Fibroblast of skin of right quadriceps (primary cell): ENCODE measurements around the gene VEZT.
A peak's percentile ranks its signal among the peaks of the same experiment; 100 is the strongest.
"Not testable (repeated sequence)": the region's sequence is repeated elsewhere in the genome, so short reads cannot be mapped to it uniquely, and the experiment has no call there.

ENCODE experiments used
- DNase-seq: peaks from one replicate; pipeline ENCODE4 v3.0.0-alpha.2; 2013

The VEZT gene, protein sequence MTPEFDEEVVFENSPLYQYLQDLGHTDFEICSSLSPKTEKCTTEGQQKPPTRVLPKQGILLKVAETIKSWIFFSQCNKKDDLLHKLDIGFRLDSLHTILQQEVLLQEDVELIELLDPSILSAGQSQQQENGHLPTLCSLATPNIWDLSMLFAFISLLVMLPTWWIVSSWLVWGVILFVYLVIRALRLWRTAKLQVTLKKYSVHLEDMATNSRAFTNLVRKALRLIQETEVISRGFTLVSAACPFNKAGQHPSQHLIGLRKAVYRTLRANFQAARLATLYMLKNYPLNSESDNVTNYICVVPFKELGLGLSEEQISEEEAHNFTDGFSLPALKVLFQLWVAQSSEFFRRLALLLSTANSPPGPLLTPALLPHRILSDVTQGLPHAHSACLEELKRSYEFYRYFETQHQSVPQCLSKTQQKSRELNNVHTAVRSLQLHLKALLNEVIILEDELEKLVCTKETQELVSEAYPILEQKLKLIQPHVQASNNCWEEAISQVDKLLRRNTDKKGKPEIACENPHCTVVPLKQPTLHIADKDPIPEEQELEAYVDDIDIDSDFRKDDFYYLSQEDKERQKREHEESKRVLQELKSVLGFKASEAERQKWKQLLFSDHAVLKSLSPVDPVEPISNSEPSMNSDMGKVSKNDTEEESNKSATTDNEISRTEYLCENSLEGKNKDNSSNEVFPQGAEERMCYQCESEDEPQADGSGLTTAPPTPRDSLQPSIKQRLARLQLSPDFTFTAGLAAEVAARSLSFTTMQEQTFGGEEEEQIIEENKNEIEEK

DNA sequence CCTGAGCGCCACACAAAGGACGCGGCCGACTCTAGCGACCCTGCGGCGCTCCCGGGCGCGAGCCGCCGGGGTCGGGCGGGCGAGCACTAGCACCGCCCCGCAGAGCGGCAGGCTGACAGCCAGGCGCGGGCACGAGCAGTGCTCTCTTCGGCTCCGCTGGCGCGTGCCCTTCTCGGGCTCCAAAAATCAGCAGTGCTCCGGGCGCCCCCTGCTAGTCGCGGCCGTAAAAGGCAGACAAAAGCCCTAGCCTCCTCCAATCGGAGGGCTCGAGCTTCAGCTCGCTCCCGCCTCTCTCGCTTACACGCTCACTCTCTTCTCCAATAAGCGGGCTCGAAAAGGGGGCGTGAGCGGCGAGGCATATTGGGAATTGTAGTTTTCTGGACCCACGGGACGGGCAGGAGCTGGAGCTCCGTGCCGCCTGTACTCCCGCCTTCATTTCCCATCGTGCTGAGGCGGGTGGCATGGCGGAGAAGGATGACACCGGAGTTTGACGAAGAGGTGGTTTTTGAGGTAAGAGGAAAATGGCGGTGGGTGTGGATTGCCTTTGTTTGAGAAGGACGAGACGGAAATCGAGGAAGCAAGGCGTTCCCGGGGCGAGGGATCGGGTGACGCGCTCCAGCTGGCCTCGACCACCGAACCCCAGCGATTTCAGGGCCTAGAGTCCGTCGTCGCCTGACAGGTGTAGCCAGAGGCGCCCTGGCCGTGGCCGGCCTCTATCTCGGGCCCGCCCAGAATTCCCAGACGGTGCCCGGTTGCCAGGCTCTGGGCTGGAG is at the start of gene VEZT, which contains the start of gene FGD6:
VEZT (plus strand) TSS at position 431 of the 773 bp plus-strand sequence; CDS start at position 475, 44 bp downstream.
FGD6 (minus strand) TSS at position 91 of the 773 bp plus-strand sequence. CDS start 227 bp downstream, outside the sequence.
- DNase-seq = peak; percentile 99

DNA sequence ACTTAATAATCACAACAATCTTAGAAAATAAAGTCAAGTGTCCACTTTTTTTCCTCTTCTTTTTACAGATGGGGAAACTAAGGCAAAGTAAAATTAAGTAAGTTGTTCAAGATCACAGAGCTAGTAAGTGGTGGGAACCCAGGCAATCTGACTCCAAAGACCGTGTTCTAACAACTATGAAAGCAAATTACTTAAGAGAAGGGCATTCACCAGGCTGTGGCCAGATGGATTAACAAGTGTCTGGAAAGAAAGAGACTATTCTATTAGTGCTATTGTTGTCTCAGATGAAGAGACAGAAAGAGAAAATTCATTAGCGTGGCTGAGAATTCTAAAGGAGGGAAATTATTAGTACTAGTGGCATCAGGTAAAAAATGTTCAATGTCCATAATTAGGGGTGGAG is 48.9 kb upstream of the VEZT start:
- DNase-seq = no peak

DNA sequence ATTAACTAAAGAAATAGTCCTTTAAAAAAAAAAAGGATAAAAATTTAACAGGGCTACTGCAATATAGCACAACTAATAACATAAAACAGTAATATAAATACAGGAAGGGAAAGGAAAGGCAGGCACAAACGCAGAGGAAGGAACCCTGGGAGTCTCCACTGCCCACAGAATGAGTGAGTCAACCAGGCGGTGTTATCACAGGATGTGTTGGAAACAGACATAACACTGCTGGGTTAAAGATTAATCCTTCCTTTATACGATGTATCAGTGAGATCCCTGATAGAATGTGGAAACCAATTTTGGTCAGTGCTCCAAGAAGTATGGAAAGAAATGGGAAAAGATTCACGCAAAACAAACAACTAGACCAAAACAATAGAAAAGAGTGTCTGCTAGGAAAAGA is 48.2 kb upstream of the VEZT start:
- DNase-seq = peak; percentile 72

DNA sequence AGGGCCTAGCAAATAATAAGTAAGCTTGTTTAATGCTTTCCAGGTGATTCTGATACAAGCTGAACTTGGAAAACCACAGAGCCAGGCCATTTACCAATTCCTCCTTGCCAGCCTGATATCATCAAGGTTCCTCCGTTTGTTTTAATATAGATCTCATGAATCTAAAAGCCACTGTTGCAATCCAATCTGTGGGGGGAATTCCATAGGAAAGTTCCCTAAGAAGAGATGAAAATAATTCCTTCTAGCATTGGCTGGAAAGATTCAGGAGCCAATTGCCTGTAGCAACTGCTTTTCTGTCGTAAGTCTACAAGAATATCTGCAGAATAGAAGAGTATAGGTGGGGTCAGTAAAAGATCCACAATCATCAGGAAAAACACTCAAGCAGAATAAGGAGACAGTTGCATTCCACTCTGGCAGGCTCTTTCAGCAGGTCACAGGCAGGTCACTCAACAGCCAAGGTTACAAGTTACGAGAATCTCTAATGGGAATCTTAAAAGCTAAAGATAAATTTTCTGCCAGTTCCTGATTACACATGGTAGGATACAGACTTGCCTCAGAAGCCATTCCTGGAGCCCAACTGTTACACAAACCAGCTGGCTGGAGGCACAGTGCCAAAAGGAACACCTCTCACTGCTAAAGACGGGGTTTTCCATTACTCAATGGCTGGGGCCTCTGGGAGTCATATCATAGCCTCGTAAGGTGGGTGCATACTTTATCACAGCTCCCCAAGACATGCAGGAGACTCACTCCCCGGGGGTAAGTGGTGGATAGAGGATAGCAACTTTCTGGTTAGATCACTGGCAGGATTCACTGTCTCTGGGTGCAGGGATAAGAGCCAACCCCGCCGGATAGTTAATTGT is 44.0 kb upstream of the VEZT start:
- DNase-seq = peak; percentile 82

DNA sequence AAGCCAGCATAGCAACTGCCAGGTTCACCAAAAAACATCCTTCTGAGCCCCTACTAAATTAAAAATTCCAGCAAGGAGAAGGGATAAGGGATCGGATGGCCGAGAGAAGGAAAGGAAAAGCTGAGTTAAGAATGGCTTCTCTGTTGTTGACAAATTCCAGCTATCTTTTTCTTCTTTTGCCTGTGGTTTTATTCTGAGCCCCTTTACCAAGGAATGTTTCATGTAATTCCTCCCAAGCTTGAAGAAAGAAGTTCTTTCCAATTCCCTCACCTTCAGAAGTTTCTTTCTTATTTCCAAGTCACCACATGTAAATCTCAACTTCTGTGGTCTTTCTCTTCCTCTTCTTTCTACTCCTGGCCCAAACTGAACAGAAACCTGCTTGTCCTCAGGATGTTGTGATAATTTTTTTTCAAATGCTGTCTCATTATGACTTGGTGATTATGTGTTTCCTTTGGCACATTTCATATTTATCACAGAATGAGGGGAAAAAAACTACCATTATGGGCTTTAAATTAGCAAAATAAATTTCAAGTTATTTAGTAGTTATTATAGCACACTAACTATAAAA is 40.3 kb upstream of the VEZT start:
- DNase-seq = no peak

DNA sequence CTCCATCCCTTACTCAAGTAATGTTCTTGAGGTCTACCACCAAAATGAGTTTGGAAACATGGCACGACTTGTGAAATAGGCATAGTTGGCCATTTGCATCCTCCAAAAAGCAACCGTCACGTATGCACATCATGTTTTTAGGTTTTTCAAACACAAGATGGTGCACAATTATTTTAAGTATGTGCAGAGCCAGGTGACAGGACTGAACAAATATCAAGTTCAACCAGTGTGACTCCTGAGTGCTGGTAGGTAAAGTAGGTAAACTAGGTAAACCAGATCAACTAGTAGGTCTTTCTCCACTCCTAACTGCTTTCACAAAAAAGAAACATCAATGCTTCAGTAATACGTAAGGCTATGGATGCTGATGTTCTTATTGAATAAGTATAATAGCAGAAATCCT is 39.5 kb upstream of the VEZT start:
- DNase-seq = no peak

DNA sequence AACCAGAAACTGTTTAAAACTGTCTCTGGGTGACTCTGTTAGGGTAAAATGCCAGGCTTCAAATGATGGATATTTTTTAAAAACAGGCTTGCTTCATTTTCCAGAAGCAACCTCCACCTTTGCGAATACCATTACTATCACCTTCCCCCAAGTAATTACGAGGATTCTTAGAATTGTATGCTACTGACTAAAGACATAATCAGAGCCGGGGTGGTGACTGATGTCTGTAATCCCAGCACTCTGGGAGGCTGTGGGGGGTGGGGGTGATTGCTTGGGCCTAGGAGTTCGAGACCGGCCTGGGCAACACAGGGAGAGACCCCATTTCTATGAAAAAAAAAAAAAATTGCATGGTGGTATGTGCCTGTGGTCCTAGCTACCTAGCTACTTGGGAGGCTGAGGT is 38.6 kb upstream of the VEZT start:
- no peak for DNase-seq

DNA sequence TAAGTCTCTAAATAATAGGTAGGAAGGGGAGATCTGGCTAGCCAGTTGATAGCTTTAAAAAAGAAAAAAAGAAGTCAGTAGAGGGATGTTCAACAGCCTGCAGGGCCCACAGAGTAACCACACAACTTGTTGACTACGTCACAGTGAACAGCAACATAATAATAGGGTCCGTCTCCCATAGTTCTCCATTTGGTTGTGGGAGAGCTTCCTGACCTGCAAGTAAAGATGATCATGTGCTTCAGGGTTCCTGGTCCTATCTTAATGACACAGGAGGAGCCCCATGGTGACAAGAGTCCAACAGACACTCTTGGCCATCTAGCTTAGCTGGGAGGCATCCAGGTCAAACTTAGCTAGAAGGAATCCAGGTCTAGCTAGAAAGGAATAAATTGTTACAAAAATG is 36.5 kb upstream of the VEZT start:
- DNase-seq = no peak

DNA sequence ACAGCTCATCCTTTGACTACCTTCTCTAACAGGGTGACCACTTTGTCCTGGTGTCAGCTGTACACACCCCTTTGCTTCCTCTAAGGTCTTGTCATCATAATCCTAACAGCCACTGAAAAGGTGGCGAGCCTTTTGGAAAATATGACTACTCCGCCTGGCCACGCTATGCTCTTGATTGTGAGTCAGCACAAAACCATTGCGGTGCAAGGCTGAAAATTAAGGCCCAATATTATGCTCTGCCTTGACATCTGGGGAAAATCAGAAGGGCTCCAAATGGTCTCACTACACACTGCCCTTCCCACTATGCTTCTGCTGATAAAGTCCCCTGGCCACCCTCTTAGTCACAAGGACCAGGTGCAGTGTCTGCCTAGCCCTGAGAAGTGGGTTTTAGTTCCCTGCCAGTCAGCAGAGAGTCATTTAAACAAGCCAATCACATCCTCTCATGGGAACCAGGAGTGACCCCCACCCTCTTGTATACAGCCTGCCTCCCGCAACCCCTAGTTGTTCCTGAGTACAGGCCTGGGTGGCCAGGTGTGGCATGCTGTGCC is 34.7 kb upstream of the VEZT start:
- DNase-seq = peak; percentile 83

DNA sequence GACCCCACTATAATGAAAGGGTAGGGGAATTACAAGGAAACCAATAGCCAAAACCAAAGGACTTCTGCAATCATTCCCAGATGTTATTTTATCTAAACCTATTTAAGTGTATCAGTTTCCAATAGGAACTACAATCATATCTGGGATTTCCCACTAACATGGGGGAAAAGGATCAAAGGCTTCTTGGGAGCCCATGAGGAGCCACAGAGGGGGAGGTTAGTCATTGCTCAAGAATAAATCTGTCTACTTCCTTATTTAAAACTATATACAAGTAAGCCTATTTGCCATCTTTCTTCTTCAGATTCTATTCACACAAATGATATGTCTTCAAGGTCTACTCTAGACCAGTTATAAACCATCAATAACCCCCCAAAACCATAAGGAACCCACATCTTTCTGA is 33.5 kb upstream of the VEZT start:
- no peak for DNase-seq

DNA sequence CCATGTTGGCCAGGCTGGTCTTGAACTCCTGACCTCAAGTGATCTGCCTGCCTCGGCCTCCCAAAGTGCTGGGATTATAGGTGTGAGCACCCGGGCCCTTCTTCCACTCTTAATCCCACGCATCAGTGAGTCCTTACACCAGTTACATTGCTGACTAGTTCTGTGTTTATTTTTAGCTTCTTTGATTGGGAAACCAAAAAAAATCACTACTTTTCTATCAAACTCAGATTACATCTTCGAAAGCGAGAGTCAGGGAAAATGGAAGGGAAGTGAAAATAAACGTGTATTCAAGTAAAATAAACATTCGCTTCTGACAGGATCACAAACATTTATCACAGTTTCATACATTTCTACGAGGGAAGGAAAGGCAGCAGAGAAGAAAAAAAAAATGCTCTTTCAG is 32.5 kb upstream of the VEZT start:
- no peak for DNase-seq

DNA sequence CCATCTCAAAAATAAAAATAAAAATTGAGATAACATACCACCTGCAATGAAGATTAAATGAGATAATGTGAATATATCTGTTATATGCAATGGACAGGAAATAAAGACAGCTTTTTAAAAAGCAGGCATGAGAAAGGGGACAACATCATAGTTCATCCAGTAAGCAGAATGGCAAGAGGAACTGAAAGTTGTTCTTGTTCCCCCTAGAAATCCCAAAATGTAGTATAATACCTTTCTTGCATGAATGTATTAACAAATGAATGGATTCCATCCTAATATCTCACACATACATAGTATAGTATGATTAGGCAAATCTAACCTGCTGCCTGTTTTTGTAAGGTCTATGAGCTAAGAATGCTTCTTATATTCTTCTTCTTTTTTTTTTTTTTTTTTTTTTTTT is 31.8 kb upstream of the VEZT start:
- no peak for DNase-seq

DNA sequence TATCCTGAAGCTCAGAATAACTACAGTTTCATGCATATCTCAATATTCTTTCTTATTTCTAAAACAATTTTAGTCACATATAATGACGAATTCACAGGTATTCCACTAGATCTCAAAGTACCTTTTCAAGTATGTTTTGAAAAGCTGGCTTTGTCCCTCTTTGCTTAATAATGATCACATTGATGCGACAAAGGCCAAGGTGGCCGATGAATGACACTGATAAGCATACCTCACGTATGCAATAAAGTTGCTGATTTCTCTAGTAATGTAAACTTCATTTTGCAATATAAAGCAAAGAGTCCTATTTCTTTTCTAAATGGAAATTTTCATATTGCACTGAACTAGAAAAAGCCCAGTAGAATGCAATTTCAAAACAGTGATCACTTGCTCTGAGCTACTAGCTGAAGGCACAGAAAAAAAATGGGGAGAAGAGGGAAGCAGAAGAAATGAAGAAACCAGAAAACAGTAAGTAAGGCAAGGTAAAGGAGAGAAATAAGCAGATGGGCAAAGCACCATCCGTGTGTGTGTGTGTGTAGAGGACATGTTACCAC is 29.7 kb upstream of the VEZT start:
- DNase-seq = no peak

DNA sequence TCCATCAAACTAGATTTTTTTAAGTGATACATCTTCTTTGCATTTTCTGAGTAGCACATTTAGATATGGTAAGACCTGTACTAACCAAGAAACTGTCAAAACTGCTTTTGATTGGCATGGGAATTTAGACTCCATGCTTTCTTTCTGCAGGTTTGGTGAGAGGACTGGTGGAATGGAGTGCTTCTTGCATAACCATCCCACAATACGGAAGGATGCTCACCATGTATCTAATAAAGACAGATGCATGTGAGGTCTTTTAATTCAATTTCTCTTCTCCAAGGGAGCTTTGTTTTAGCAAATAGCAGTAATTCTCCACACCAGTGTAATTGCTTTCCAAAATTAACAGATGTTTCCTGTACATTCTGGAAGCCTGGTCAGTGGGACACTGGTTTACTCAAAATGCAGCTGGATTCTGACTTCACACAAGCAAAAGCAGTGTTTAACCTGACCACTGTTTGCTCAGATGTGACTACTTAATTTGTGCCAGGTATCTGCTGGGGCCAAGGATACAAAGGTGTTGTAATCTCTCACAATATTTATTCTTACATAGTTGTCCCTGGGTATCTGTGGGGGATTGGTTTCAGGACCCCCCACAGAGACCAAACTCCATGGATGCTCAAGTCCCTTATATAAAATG is 26.4 kb upstream of the VEZT start:
- DNase-seq = no peak

DNA sequence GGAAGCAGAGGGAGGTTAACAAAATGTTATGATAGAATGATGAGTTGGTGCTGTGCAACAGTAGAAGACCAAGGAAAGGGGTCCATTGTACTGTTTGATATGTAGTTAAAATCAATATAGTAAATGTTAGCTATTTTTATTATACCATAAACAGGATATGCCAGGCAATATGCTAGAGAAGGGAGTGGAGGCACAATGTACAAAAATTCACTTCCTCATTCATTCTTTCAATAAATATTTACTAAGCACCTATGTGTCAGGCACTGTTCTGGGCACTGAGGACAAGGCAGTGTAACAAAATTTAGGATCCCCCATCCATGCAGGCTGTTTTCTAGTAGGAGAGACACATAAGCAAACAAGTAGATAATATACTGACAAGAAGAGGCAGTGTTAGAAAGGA is 25.3 kb upstream of the VEZT start:
- no peak for DNase-seq

DNA sequence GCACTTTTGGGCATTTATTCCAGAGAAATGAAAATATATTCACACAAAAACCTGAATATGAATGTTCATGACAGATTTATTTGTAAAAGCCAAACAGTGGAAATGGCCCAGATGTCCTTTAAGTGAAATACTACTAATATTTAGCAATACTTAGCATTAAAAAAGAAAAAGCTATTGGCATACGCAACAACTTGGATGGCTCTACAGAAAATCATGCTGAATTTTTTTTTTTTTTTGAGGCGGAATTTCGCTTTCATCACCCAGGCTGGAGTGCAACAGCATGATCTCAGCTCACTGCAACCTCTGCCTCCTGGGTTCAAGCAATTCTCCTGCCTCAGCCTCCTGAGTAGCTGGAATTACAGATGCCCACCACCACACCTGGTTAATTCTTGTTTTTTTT is 24.5 kb upstream of the VEZT start:
- DNase-seq = no peak

DNA sequence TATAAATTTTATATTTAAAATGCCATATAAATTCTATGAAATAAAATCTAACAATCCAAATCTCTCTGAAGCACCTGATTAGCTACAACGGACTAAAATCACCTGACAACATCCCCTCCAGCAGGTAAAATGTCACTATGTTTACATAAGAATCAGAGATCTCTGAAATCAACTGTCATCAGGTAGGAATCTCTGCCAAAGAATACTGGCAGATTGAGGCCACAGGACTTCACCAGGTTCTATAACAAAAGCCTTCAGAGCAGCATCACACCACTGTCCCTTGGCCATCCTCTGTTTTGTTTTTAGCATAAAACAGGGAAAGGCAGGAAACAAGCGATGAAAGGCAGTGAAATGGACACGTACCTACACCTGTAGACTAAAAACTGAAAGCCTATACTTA is 22.5 kb upstream of the VEZT start:
- no peak for DNase-seq

DNA sequence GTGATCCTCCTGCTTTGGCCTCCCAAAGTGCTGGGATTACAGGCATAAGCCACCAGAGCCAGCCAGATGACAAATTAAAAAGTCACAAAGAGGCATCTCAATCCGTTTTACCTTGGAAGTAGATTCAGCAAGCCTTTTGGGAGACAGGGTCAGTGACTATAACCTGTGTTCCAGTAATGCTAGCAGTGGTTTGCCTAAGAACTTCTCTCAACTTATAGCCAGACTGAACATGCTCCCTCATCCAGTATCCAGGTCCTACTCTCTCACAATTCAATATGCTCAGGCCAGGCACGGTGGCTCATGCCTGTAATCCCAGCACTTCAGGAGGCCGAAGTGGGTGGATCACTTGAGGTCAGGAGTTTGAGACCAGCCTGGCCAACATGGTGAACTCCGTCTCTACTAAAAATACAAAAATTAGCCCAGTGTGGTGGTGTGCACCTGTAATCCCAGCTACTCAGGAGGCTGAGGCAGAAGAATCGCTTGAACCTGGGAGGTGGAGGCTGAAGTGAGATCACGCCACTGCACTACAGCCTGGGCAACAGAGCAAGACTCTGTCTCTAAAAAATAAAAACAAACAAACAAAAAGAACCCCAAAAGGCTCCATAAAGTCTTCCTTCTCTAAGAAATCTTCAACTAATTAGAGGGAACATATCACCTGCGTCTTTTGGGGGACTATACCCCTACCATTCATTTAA is 20.6 kb upstream of the VEZT start:
- not testable (repeated sequence) for DNase-seq

DNA sequence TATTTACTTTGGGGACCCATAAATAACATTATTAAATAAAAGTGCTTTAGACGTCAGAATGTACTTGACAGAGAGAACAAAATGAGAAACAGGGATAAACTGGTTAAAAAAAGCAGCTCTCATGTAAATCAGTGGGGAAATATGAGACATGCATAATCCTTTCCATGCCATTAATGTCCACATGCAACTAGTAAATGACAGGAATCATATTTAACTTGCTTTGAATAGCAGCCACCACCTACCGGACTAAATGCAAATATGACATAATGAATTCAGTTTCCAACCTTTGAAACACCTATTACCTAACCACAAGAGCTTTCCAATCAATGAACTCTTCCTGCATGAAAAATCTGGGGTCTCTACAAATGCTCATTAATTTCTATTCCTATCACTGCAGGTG is 20.0 kb upstream of the VEZT start:
- DNase-seq = no peak

DNA sequence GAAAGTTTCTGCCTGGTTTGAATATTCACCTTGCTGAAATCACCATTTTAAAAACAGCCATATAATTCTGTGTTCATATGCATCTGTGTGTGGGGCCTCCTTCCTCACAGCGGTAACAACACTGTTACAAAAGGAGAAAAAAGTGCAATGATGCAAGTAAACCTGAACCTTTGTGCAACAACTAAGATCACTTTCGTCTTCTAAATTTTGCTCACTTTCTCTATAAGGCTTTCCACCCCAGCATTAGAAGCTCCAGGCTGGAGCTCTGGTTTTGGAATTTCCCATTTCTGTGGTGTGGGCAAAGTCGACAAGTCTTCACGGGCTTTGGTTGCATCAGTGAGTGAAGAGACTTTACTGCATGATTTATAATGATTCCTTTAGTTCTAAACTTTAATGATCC is 18.7 kb upstream of the VEZT start:
- peak; percentile 43 for DNase-seq
